Upper lobe of left lung (tissue), 4 donors: ENCODE measurements around the gene OTOS.

Source experiments
- POLR2A ChIP-seq, 4 donors: fragments of 450-650 bp; IDR thresholded peaks; one replicate each; pipeline ENCODE4 v1.5.1; 2016 to 2017; ENCODE audit warnings: antibody characterized with exemption in 4 of 4, mild to moderate bottlenecking in 2 of 4
- TF ChIP-seq, protein P1 (sequence below), 6 experiments: fragments of 450-650 bp in 4 of 6; fragments of 200-600 bp in 2 of 6; sonication (generic) in 2 of 6; IDR thresholded peaks; one replicate each; pipeline ENCODE4 v1.5.1; 2016 to 2019; ENCODE audit warnings: antibody characterized with exemption in 6 of 6

GRCh38 chr2:240146141-240146561 is 5.7 kb upstream of the OTOS start:
- TF ChIP-seq POLR2A (IDR thresholded peaks at IDR 0.05) = no peak
- TF ChIP-seq, protein P1, sequence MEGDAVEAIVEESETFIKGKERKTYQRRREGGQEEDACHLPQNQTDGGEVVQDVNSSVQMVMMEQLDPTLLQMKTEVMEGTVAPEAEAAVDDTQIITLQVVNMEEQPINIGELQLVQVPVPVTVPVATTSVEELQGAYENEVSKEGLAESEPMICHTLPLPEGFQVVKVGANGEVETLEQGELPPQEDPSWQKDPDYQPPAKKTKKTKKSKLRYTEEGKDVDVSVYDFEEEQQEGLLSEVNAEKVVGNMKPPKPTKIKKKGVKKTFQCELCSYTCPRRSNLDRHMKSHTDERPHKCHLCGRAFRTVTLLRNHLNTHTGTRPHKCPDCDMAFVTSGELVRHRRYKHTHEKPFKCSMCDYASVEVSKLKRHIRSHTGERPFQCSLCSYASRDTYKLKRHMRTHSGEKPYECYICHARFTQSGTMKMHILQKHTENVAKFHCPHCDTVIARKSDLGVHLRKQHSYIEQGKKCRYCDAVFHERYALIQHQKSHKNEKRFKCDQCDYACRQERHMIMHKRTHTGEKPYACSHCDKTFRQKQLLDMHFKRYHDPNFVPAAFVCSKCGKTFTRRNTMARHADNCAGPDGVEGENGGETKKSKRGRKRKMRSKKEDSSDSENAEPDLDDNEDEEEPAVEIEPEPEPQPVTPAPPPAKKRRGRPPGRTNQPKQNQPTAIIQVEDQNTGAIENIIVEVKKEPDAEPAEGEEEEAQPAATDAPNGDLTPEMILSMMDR (IDR thresholded peaks at IDR 0.05) = no peak
